GM23338 (cell line): ENCODE results near the gene NCR2.

Experiments used
- CREB1 ChIP-seq: fragments of 250-450 bp; sonication (Bioruptor Pico); IDR thresholded peaks from 2 replicates; pipeline ENCODE4 v1.5.0; 2020; ENCODE audit warnings: low read depth, mild to moderate bottlenecking, moderate library complexity
- CTCF ChIP-seq, 2 experiments: fragments of 200-600 bp in 1 of 2; sonication (generic) in 1 of 2; conservative IDR thresholded peaks; 2 replicates each; pipeline versions ENCODE4 v1.5.1 to v1.6.1; 2016 to 2017; ENCODE audit warnings: antibody characterized with exemption in 2 of 2, low read depth in 2 of 2, mild to moderate bottlenecking in 2 of 2, moderate library complexity in 1 of 2
- ETS1 ChIP-seq: IDR thresholded peaks from 2 replicates; pipeline ENCODE4 v1.6.1; 2016; ENCODE audit warnings: antibody characterized with exemption
- EZH2 ChIP-seq: fragments of 200-600 bp; sonication (generic); IDR thresholded peaks from one replicate; pipeline ENCODE4 v1.8.0; 2017; ENCODE audit warnings: antibody characterized with exemption, mild to moderate bottlenecking, low read depth; ENCODE audit not compliant: unreplicated experiment
- EZH2phosphoT487 ChIP-seq: fragments of 200-600 bp; sonication (generic); IDR thresholded peaks from one replicate; pipeline ENCODE4 v1.8.1; 2018; ENCODE audit warnings: antibody characterized with exemption; ENCODE audit not compliant: unreplicated experiment
- JUNB ChIP-seq: IDR thresholded peaks from one replicate; pipeline ENCODE4 v1.6.1; 2016; ENCODE audit warnings: antibody characterized with exemption; ENCODE audit not compliant: unreplicated experiment
- NANOG ChIP-seq: IDR thresholded peaks from 2 replicates; pipeline ENCODE4 v1.6.1; 2016; ENCODE audit warnings: antibody characterized with exemption, borderline replicate concordance
- POLR2AphosphoS5 ChIP-seq: IDR thresholded peaks from 2 replicates; pipeline ENCODE4 v1.6.1; 2016; ENCODE audit warnings: antibody characterized with exemption, low read depth
- REST ChIP-seq: IDR thresholded peaks from one replicate; pipeline ENCODE4 v1.6.1; 2018; ENCODE audit warnings: antibody characterized with exemption; ENCODE audit not compliant: unreplicated experiment
- STAT1 ChIP-seq: IDR thresholded peaks from one replicate; pipeline ENCODE4 v1.6.1; 2016; ENCODE audit warnings: antibody characterized with exemption; ENCODE audit not compliant: unreplicated experiment
- ZNF331 ChIP-seq: fragments of 250-450 bp; sonication (Bioruptor Pico); IDR thresholded peaks from 2 replicates; pipeline ENCODE4 v1.5.0; 2020; ENCODE audit warnings: low read depth, mild to moderate bottlenecking, moderate library complexity
- ZNF462 ChIP-seq: fragments of 250-450 bp; sonication (Bioruptor Pico); IDR thresholded peaks from 2 replicates; pipeline ENCODE4 v1.5.0; 2020; ENCODE audit warnings: mild to moderate bottlenecking, moderate library complexity

DNA sequence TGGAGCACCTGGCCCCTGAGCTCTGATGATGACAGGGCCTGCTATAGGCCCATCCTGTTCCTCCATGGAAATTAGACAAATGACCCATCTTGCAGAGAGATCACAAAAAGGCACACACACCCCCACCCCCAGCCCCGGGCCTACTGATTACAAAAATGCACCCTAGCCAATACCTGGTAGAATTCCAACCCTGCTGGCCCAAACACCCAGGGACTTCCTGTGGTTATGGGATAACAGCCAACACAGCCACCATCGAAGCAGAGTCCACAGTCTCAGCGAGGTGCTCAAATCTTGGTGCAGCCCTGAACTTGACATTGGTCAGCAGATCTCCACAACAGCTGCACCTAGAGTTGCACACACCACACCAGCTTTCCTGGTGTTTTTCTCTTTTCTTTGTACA is 17.0 kb downstream of the NCR2 start:
- TF ChIP-seq POLR2AphosphoS5: no peak
- no peak for TF ChIP-seq CTCF (conservative IDR thresholded peaks at IDR 0.05; ENCODE audit: low read depth in 2 of 2)
- TF ChIP-seq EZH2: no peak
- TF ChIP-seq EZH2phosphoT487: no peak
- no peak for TF ChIP-seq REST
- no peak for TF ChIP-seq CREB1 (CRISPR knock-in tag)
- TF ChIP-seq ZNF462 (CRISPR knock-in tag): no peak
- TF ChIP-seq ZNF331: no peak
- TF ChIP-seq JUNB: no peak
- no peak for TF ChIP-seq STAT1
- no peak for TF ChIP-seq ETS1
- TF ChIP-seq NANOG: no peak
